ENCODE data around the gene SFRP2. TPM values are rescaled to one million over a fixed set of nuclear protein-coding genes. Genes with fewer than 3 reads are reported as not detected.

SFRP2 gene
- polyA plus RNA-seq, 3 donors: not detected

DNA sequence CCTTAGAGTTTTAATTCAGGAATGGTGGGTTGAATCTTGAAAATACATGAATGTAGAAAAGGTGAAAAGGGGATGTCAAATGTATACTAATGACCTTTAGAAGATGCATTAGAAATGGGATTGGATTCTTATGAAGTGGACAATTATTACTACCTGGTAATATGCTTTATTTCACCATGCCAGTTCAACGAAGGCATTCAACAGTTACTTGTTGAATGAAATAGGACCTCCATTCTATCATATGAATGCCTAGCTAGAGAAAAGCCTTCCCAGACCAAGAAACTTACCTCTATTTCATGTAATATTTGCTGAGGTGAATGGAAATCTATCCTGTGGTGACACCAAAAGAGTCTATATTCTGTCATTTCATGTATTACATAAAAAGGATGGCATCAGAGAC, 34.6 kb upstream of the SFRP2 start:
- Mint-ChIP-seq H3K36me3 (no peaks in the 10 kb centered on the region), H3K27me3 (ENCODE audit: low read depth in 3 of 3) (peaks cover 5 to 20% (median 6%) of the 10 kb centered on the region in 3 donors)

DNA sequence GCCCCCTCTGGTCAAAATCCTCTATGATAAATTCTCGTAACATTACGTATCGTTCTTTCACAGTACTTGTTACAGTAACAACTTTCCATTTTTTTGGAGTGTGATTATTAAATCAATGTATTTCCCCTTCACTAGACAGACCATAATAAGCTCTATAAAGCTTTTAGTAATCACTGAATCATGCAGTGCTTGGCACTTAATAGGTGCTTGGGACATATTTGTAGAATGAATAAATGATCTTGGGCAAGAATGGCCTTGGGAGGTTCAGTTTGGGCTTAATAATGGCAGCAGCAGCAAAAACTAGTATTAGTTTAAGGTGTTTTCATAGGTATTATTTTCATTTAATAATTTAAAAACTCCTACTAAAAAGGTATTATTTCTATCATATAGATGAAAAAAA, 33.4 kb upstream of the SFRP2 start:
- Histone ChIP-seq H3K9me3 (replicated peaks in 1 of 2; ENCODE audit: control insufficient read depth in 1 of 2, insufficient read depth in 1 of 2, low read length in 2 of 2) (no peaks in the 10 kb centered on the region), H3K4me3 (replicated peaks in 1 of 3; ENCODE audit: low read depth in 2 of 3, low read length in 3 of 3) (no peak overlapping the region), H3K4me1 (ENCODE audit: control insufficient read depth in 1 of 2, insufficient read depth in 2 of 2, low read length in 2 of 2) (no peaks in the 10 kb centered on the region), H3K27ac (ENCODE audit: low read depth in 1 of 2, low read length in 2 of 2) (no peak overlapping the region), H4K20me1 (ENCODE audit: insufficient read depth, low read length) (no peaks in the 10 kb centered on the region), H2AFZ (ENCODE audit: insufficient read depth, low read depth, low read length, poor library complexity, severe bottlenecking) (no peak overlapping the region), H3K4me2 (replicated peaks; ENCODE audit: extremely low read depth, low read length, poor library complexity, severe bottlenecking) (no peak overlapping the region), H3K27me3 (ENCODE audit: control insufficient read depth in 2 of 2, insufficient read depth in 2 of 2, low read length in 2 of 2) (no peaks in the 10 kb centered on the region), H3K36me3 (replicated peaks in 1 of 2; ENCODE audit: control insufficient read depth in 1 of 2, insufficient read depth in 2 of 2, low read length in 2 of 2) (no peaks in the 10 kb centered on the region), H3K79me2 (ENCODE audit: insufficient read depth, low read length) (no peaks in the 10 kb centered on the region), H3K9ac (ENCODE audit: insufficient read depth, low read length, poor library complexity, severe bottlenecking) (no peak overlapping the region)
- no peak for DNase-seq
- Mint-ChIP-seq H3K4me3 (no peak overlapping the region), H3K27me3 (ENCODE audit: low read depth in 3 of 3) (peaks cover 3 to 19% (median 12%) of the 10 kb centered on the region in 3 donors), H3K27ac (no peak overlapping the region), H3K9me3 (peaks cover 0 to 8% (median 4%) of the 10 kb centered on the region in 7 donors), H3K4me1 (no peaks in the 10 kb centered on the region), H3K36me3 (no peaks in the 10 kb centered on the region)
- WGBS (ENCODE audit: insufficient coverage): no CpG with 5 or more reads among the region's 3 CpGs
- intact Hi-C loops (cut with micrococcal nuclease): no loop called here
- TF ChIP-seq, protein P1, sequence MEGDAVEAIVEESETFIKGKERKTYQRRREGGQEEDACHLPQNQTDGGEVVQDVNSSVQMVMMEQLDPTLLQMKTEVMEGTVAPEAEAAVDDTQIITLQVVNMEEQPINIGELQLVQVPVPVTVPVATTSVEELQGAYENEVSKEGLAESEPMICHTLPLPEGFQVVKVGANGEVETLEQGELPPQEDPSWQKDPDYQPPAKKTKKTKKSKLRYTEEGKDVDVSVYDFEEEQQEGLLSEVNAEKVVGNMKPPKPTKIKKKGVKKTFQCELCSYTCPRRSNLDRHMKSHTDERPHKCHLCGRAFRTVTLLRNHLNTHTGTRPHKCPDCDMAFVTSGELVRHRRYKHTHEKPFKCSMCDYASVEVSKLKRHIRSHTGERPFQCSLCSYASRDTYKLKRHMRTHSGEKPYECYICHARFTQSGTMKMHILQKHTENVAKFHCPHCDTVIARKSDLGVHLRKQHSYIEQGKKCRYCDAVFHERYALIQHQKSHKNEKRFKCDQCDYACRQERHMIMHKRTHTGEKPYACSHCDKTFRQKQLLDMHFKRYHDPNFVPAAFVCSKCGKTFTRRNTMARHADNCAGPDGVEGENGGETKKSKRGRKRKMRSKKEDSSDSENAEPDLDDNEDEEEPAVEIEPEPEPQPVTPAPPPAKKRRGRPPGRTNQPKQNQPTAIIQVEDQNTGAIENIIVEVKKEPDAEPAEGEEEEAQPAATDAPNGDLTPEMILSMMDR (IDR thresholded peaks at IDR 0.05): no peak

More for the DNA sequence above, 34.6 kb upstream of the SFRP2 start:
- no peak for DNase-seq
- TF ChIP-seq, protein P1 (IDR thresholded peaks at IDR 0.05): no peak
- intact Hi-C loops (cut with micrococcal nuclease): no loop called here
- Histone ChIP-seq H2AFZ (ENCODE audit: insufficient read depth, low read depth, low read length, poor library complexity, severe bottlenecking) (no peak overlapping the region), H3K36me3 (replicated peaks in 1 of 2; ENCODE audit: control insufficient read depth in 1 of 2, insufficient read depth in 2 of 2, low read length in 2 of 2) (no peaks in the 10 kb centered on the region), H3K27ac (ENCODE audit: low read depth in 1 of 2, low read length in 2 of 2) (no peak overlapping the region), H3K4me2 (replicated peaks; ENCODE audit: extremely low read depth, low read length, poor library complexity, severe bottlenecking) (no peak overlapping the region), H3K79me2 (ENCODE audit: insufficient read depth, low read length) (no peaks in the 10 kb centered on the region), H3K9ac (ENCODE audit: insufficient read depth, low read length, poor library complexity, severe bottlenecking) (no peak overlapping the region), H3K9me3 (replicated peaks in 1 of 2; ENCODE audit: control insufficient read depth in 1 of 2, insufficient read depth in 1 of 2, low read length in 2 of 2) (no peaks in the 10 kb centered on the region), H4K20me1 (ENCODE audit: insufficient read depth, low read length) (no peaks in the 10 kb centered on the region), H3K4me1 (ENCODE audit: control insufficient read depth in 1 of 2, insufficient read depth in 2 of 2, low read length in 2 of 2) (no peaks in the 10 kb centered on the region), H3K4me3 (replicated peaks in 1 of 3; ENCODE audit: low read depth in 2 of 3, low read length in 3 of 3) (no peak overlapping the region), H3K27me3 (ENCODE audit: control insufficient read depth in 2 of 2, insufficient read depth in 2 of 2, low read length in 2 of 2) (no peaks in the 10 kb centered on the region)
- no peaks in the 10 kb centered on the region for H3K4me1 Mint-ChIP-seq
- peaks cover 0 to 8% (median 4%) of the 10 kb centered on the region in 7 donors for H3K9me3 Mint-ChIP-seq
- no CpG with 5 or more reads among the region's 1 CpG for WGBS (ENCODE audit: insufficient coverage)
- H3K27ac Mint-ChIP-seq: no peak overlapping the region
- no peak overlapping the region for H3K4me3 Mint-ChIP-seq

Measured in CD14-positive monocyte (primary cell).